Mesodermal cell (in vitro differentiated cells): ENCODE data around the gene SFTPD.

ENCODE experiments used
- H3K27ac ChIP-seq: 2 replicates; pipeline ENCODE4 v1.7.0; 2013; ENCODE audit warnings: mild to moderate bottlenecking, low read depth, low read length, moderate library complexity; ENCODE audit not compliant: severe bottlenecking
- H3K36me3 ChIP-seq: 2 replicates; pipeline ENCODE4 v1.7.1; 2013; ENCODE audit warnings: mild to moderate bottlenecking, low read length, moderate library complexity; ENCODE audit not compliant: control insufficient read depth, insufficient read depth
- H3K4me1 ChIP-seq: one replicate; pipeline ENCODE4 v1.7.1; 2013; ENCODE audit warnings: mild to moderate bottlenecking, low read length; ENCODE audit not compliant: insufficient read depth, control insufficient read depth, poor library complexity, severe bottlenecking
- H3K4me3 ChIP-seq: 2 replicates; pipeline ENCODE4 v1.7.0; 2013; ENCODE audit warnings: low read length, control low read depth, mild to moderate bottlenecking; ENCODE audit not compliant: insufficient read depth, poor library complexity, severe bottlenecking; ENCODE audit errors: extremely low read depth
- H3K9me3 ChIP-seq: 2 replicates; pipeline ENCODE4 v1.7.1; 2013; ENCODE audit warnings: mild to moderate bottlenecking, low read length, moderate library complexity; ENCODE audit not compliant: control insufficient read depth
- WGBS, 2 experiments: methylation state at CpG; one replicate each; pipeline ENCODE4 v1.1.5; 2013; ENCODE audit warnings: missing lambda C conversion rate in 2 of 2; ENCODE audit not compliant: insufficient coverage in 2 of 2; 5-methylcytosine and 5-hydroxymethylcytosine counted together

SFTPD gene

GRCh38 chr10:79936625-79937615 lies 12.0 kb downstream of the SFTPD start:
- 81 to 86% methylated on average over 7 to 8 of the region's 9 CpGs for WGBS, 2 experiments
- no peaks in the 10 kb centered on the region for H3K9me3 ChIP-seq
- H3K36me3 ChIP-seq, result no peaks in the 10 kb centered on the region
- H3K4me3 ChIP-seq, result no peak overlapping the region
- no peak overlapping the region for H3K27ac ChIP-seq
- H3K4me1 ChIP-seq, result no peaks in the 10 kb centered on the region

- WGBS, 2 experiments, result 100% methylated on average over 1 of the region's 3 CpGs
- H3K27ac ChIP-seq, result no peak overlapping the region
Observed at GRCh38 chr10:79933961-79934360, 14.9 kb downstream of the SFTPD start.

DNA sequence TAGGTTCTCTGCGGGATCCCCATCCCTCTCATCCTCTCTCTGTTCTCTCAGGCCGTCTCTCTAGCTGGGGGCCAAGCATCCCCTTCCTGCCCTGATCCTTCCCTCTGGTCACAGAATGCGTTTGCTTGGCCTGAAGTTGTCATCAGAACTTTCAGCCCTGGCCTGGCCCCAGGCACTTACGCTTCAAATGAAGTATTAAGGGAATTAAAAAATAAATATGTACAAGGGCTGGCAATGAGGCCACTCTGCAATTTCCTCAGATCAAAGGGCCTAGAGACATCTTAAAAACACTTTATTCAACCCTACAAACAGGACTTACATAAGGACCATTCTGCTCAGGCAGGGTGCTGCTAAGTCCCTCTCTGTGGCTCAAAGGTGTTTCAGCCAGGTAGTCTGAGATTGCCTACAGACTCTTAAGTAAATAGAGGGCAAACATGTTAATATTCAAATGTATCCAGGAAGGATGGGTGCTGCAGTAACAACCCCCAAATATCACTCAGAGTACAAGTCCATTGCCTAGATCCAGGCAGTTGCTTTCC lies 16.0 kb downstream of the SFTPD start:
- Histone ChIP-seq H3K9me3 (no peaks in the 10 kb centered on the region), H3K27ac (no peak overlapping the region), H3K4me1 (no peaks in the 10 kb centered on the region), H3K4me3 (no peak overlapping the region), H3K36me3 (no peaks in the 10 kb centered on the region)
- 64% methylated on average over 2 of the region's 4 CpGs; no CpG with 5 or more reads in 1 of the 2 experiments for WGBS, 2 experiments

More at GRCh38 chr10:79933961-79934360, 14.9 kb downstream of the SFTPD start:
- H3K9me3 ChIP-seq, result no peaks in the 10 kb centered on the region
- H3K4me3 ChIP-seq, result no peak overlapping the region
- H3K4me1 ChIP-seq, result no peaks in the 10 kb centered on the region
- H3K36me3 ChIP-seq, result no peaks in the 10 kb centered on the region

DNA sequence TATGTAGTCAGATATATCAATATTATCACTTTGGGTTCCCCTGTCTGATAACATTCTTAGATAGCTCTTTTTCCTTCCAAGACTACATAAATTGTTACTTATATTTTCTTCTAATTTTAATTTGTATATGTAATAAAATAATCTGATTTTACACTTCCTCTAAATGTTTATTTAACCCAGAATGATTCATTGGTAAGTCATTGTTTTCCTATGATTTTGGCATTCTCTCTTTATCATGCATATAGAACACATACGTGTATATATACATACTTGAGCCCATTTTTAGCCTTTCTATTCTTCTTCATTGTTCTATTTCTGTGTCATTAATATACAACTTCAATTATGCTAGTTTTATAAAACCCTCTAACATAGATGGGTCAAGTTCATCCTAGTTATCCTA lies 16.6 kb downstream of the SFTPD start:
- Histone ChIP-seq H3K27ac (no peak overlapping the region), H3K4me1 (no peaks in the 10 kb centered on the region), H3K9me3 (no peaks in the 10 kb centered on the region), H3K36me3 (no peaks in the 10 kb centered on the region), H3K4me3 (no peak overlapping the region)
- WGBS, 2 experiments, result no CpG with 5 or more reads among the region's 1 CpG

DNA sequence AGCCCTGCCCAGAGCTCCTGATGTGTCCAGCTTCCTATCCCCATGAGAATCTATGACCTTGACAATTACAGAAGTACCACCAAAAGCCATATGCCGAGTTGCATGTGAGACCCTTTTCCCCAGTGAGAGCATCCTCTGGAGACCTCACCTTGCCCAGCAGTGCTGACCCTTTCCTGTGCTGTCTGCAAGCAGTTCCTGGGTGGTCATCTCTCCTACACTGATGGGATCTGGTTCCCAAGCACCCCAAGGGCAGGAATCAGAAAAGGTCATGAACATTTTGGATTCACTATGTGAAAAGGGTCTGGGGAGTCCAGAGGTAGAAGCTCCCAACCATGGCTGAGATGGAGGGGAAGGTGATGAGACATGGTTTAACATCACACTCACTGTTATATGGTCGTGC lies 18.2 kb downstream of the SFTPD start:
- Histone ChIP-seq H3K4me3 (no peak overlapping the region), H3K27ac (no peak overlapping the region), H3K4me1 (no peaks in the 10 kb centered on the region), H3K9me3 (no peaks in the 10 kb centered on the region), H3K36me3 (no peaks in the 10 kb centered on the region)
- 78 to 79% methylated on average over 1 of the region's 2 CpGs for WGBS, 2 experiments

GRCh38 chr10:79930267-79930666 lies 18.6 kb downstream of the SFTPD start:
- 84 to 91% methylated on average over 2 of the region's 4 CpGs for WGBS, 2 experiments
- H3K36me3 ChIP-seq, result no peaks in the 10 kb centered on the region

GRCh38 chr10:79929409-79929904 lies 19.4 kb downstream of the SFTPD start:
- WGBS, 2 experiments, result 33 to 39% methylated on average over 13 to 14 of the region's 14 CpGs
- H3K9me3 ChIP-seq, result no peaks in the 10 kb centered on the region
- no peak overlapping the region for H3K27ac ChIP-seq
- H3K4me3 ChIP-seq, result no peak overlapping the region
- H3K4me1 ChIP-seq, result no peaks in the 10 kb centered on the region
- no peaks in the 10 kb centered on the region for H3K36me3 ChIP-seq

More at GRCh38 chr10:79930267-79930666, 18.6 kb downstream of the SFTPD start:
- Histone ChIP-seq H3K4me3 (no peak overlapping the region), H3K27ac (no peak overlapping the region), H3K4me1 (no peaks in the 10 kb centered on the region), H3K9me3 (no peaks in the 10 kb centered on the region)

DNA sequence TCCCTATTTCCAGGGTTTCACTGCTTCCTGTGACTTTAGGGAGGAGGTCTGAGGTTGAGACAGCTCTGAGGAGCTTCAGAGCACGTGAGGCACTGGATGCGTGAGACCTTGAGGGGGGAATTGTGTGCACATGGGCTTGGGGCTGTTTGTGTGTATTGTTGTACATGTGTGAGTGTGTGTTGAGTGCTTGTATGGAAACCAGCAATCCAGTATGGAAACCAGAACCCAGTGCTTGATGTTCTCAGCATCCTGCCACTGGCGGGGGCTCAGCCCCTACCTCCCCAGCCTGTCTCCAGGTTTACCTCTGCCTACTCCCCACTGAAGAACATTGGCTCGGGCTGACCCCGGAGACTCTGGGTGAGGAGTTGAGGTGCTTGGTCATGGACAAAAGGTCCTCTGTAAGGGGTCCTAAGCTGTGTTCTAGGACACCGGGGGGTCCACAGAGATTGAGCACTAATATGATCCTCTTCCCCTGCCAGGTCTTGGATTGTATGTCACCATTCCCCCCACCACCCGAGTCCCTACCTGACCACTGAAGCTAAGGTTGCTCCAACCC lies 20.8 kb downstream of the SFTPD start:
- no peak overlapping the region for H3K27ac ChIP-seq
- WGBS, 2 experiments, result 89 to 91% methylated on average over 2 to 3 of the region's 7 CpGs

GRCh38 chr10:79927111-79927828 lies 21.6 kb downstream of the SFTPD start:
- WGBS, 2 experiments, result 91 to 96% methylated on average over 3 of the region's 3 CpGs

More for the DNA sequence above, 20.8 kb downstream of the SFTPD start:
- no peak overlapping the region for H3K4me3 ChIP-seq
- H3K9me3 ChIP-seq, result no peaks in the 10 kb centered on the region
- H3K4me1 ChIP-seq, result no peaks in the 10 kb centered on the region
- H3K36me3 ChIP-seq, result peaks cover 4% of the 10 kb centered on the region

DNA sequence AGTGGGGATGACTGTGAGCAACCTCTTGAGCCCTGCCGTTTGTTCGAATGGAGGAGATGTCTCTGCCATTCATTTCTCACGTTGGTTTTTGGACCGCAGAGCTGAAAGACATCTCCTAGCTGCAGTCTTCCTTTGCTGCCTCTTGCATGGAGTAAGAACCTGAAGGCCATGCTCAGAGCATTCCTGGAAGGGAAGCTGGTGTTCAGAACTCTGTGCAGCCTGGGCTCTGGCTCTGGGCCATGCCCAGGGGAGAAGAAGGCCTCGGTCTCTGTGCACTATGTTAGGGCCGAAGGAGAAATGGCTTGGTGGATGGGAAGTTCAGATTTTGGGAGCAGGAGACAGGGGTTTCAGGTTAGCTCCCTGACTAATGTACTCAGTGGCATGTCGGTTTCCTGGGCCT lies 22.9 kb downstream of the SFTPD start:
- WGBS, 2 experiments, result 77 to 80% methylated on average over 5 to 6 of the region's 7 CpGs
- Histone ChIP-seq H3K4me3 (no peak overlapping the region), H3K36me3 (peaks cover 7% of the 10 kb centered on the region), H3K9me3 (no peaks in the 10 kb centered on the region), H3K27ac (no peak overlapping the region), H3K4me1 (no peaks in the 10 kb centered on the region)

More at GRCh38 chr10:79927111-79927828, 21.6 kb downstream of the SFTPD start:
- H3K9me3 ChIP-seq, result no peaks in the 10 kb centered on the region
- H3K4me1 ChIP-seq, result no peaks in the 10 kb centered on the region
- peaks cover 7% of the 10 kb centered on the region for H3K36me3 ChIP-seq
- no peak overlapping the region for H3K27ac ChIP-seq
- no peak overlapping the region for H3K4me3 ChIP-seq
